GM12872 (cell line): Measurements from ENCODE around the gene DNAJC3.

Experiments used
- TF ChIP-seq, protein P1 (sequence below): IDR thresholded peaks from 3 replicates; pipeline ENCODE4 v1.5.1; 2011; ENCODE audit warnings: low read depth, mild to moderate bottlenecking, low read length, moderate library complexity; ENCODE audit not compliant: insufficient read depth

The DNAJC3 gene

DNA sequence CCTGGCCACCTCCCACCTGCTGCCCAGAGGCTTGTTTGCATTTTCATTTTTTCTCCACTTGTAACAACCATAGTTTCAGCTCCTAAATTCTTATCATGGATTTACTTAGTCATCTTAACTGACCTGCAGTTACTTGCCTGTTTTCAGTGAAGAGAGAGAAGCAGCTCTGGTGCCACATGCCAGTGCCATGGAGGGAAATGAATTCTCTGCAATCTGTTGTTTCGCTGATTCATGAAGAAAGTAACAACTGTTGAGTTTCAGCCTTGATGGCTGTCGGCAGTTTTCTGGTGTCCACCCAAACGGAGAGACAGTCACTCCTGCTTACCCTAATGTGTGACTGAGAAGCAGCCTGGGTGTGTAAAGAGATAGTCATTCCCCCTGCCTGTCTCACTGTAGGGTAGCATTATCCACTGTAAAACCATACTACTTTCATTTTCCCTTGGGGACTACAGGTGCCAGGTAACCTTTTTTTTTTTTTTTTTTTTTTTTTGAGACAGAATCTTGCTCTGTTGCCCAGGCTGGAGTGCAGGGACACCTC is 116.1 kb downstream of the DNAJC3 start:
- TF ChIP-seq, protein P1, sequence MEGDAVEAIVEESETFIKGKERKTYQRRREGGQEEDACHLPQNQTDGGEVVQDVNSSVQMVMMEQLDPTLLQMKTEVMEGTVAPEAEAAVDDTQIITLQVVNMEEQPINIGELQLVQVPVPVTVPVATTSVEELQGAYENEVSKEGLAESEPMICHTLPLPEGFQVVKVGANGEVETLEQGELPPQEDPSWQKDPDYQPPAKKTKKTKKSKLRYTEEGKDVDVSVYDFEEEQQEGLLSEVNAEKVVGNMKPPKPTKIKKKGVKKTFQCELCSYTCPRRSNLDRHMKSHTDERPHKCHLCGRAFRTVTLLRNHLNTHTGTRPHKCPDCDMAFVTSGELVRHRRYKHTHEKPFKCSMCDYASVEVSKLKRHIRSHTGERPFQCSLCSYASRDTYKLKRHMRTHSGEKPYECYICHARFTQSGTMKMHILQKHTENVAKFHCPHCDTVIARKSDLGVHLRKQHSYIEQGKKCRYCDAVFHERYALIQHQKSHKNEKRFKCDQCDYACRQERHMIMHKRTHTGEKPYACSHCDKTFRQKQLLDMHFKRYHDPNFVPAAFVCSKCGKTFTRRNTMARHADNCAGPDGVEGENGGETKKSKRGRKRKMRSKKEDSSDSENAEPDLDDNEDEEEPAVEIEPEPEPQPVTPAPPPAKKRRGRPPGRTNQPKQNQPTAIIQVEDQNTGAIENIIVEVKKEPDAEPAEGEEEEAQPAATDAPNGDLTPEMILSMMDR, result no peak

DNA sequence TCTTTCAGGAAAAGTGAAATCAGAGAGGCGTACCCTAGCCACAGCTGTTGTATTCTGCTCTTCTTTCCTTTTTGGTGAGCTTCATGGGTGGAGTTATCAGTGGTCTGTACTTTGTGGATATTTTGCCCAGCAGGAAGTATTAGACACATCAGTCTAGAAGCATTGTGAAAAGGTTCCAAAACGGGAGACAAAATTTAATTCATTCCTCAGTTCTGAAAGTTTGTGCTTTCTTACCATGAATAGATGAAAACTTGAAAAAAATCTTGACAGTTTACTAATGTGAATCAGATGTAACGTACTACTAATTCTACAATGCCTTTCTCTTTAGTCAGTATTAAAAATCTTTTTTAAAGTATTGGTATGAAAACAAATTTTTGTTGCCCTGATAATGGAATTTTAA is 116.8 kb downstream of the DNAJC3 start:
- TF ChIP-seq, protein P1, result no peak

DNA sequence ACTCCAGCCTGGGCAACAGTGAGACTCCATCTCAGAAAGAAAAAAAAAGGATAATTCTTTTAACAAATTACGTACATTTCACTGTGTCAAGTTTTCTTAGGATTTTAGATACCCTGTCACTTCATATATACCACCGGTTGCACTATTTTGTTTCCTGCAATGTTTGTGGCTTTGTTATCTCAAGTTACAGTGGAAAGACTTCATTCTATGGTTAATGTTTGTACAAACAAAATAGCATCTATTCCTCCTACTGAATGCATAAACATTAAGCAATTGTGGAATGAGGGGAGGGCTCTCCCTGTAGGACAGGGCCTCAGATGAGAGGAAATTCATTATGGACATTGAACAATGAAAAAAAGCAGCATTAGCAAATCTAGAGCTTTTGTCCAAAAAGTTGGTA is 120.1 kb downstream of the DNAJC3 start:
- TF ChIP-seq, protein P1, result no peak

DNA sequence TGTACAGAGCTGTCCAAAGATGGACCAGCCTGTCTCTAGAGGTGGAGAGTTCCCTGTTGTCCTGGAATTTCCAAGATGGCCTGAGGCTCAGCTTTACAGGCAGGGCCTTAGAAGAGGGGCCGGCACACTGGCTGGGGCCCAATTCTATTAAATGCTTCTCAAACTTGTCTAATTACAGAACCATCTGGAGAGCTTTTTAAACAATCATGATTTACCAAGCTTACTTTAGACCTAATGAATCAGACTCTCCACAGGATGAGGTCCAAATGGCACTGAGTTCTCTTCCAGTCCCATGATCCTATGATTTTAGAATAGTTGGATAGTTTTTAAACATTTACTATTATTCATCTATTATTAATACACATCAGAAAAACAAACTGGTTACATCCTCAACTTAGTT is 123.5 kb downstream of the DNAJC3 start:
- TF ChIP-seq, protein P1, result no peak

DNA sequence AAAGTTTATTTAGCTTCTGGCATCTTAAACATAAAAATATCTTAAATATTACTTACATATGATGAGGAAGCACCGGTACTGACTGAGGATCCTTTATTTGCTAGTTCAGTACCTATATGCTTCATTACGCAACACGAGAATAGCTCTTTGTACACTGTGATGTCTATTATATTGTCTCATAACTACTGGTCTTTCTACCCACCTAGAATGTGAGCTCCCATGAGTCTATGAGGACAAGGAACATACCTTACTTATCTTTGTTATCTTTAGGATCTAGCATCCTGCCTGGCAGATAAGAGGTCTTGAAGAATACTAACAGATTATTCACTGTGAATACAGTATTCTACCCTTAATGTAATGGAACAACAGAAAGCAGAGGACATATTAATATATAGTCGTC is 124.9 kb downstream of the DNAJC3 start:
- TF ChIP-seq, protein P1, result no peak

DNA sequence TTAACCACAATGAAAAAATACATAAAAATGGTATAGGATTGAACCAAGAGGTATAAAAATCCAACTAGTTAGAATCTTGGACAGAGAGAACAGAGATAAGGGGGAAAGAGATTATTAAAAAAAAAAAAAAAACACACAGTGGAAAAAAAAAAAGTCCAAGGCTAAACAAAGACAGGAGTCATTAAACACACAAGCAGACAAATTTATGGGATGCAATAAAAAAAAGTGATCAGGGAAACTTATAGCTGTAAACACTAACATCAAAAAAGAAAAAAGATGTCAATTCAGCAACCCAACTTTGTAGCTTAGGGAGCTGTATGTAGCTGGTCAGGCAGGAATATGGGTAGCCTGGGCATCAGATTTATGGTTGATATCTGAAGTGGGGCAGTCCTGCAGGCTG is 129.0 kb downstream of the DNAJC3 start:
- TF ChIP-seq, protein P1, result no peak

DNA sequence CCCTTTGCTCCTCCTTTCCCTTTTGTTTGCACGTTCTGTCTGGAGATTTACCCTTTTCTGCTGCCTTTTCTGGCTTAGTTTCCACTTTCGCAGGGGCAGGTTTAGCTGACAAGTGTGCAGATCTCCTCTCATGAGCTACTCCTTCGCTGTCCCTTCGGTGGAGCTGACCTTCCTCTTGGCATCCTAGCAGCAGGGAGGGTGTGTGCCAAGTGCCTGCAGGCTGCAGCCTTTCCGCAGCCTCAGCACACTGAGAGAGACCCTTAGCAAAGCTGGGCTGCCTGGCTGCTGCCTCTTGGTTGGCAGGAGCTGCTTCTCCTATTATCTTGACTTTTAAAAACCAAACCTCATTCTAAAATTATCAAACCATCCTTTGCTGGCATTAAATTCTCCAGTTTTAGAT is 132.5 kb downstream of the DNAJC3 start:
- TF ChIP-seq, protein P1, result no peak
